Endothelial cell (in vitro differentiated cells): ENCODE results near the gene CHAF1A. TPM values are rescaled to one million over a fixed set of nuclear protein-coding genes. Genes with fewer than 3 reads are reported as not detected.

Experiments
- DNase-seq: peaks from one replicate; pipeline ENCODE4 v3.0.0; 2021; ENCODE audit warnings: low spot score
- H3K27ac Mint-ChIP-seq: one replicate; pipeline ENCODE4 v1.8.0; 2021; ENCODE audit warnings: mixed read lengths, inconsistent platforms; ENCODE audit not compliant: unreplicated experiment
- H3K27me3 Mint-ChIP-seq: one replicate; pipeline ENCODE4 v1.8.0; 2021; ENCODE audit warnings: mild to moderate bottlenecking, moderate library complexity, mixed read lengths, inconsistent platforms; ENCODE audit not compliant: unreplicated experiment
- H3K36me3 Mint-ChIP-seq: one replicate; pipeline ENCODE4 v1.8.0; 2021; ENCODE audit warnings: mild to moderate bottlenecking, low read depth, mixed read lengths, inconsistent platforms; ENCODE audit not compliant: unreplicated experiment
- H3K4me1 Mint-ChIP-seq: one replicate; pipeline ENCODE4 v1.8.0; 2021; ENCODE audit warnings: mild to moderate bottlenecking, mixed read lengths, inconsistent platforms; ENCODE audit not compliant: unreplicated experiment
- H3K4me3 Mint-ChIP-seq: one replicate; pipeline ENCODE4 v1.8.0; 2021; ENCODE audit warnings: mild to moderate bottlenecking, mixed read lengths, inconsistent platforms; ENCODE audit not compliant: unreplicated experiment
- H3K9me3 Mint-ChIP-seq: one replicate; pipeline ENCODE4 v1.8.0; 2021; ENCODE audit warnings: mixed read lengths, inconsistent platforms; ENCODE audit not compliant: unreplicated experiment
- total RNA-seq: library from RNA; stranded (reverse); fragmentation: NEBNext Ultra II Directional; extraction: Animal tissue kit (Norgen Biotek cat#: 25700); gene quantifications from one replicate; pipeline ENCODE4 v1.2.1, GENCODE V29; 2021; ENCODE audit not compliant: unreplicated experiment
- TF ChIP-seq, protein P1 (sequence below): fragments of 200-600 bp; sonication (generic); IDR thresholded peaks from one replicate; pipeline ENCODE4 v1.5.0; 2021; ENCODE audit warnings: antibody characterized with exemption; ENCODE audit not compliant: unreplicated experiment

The CHAF1A gene
- total RNA-seq, 1 donor from 2014 or later: 29.8 TPM

DNA sequence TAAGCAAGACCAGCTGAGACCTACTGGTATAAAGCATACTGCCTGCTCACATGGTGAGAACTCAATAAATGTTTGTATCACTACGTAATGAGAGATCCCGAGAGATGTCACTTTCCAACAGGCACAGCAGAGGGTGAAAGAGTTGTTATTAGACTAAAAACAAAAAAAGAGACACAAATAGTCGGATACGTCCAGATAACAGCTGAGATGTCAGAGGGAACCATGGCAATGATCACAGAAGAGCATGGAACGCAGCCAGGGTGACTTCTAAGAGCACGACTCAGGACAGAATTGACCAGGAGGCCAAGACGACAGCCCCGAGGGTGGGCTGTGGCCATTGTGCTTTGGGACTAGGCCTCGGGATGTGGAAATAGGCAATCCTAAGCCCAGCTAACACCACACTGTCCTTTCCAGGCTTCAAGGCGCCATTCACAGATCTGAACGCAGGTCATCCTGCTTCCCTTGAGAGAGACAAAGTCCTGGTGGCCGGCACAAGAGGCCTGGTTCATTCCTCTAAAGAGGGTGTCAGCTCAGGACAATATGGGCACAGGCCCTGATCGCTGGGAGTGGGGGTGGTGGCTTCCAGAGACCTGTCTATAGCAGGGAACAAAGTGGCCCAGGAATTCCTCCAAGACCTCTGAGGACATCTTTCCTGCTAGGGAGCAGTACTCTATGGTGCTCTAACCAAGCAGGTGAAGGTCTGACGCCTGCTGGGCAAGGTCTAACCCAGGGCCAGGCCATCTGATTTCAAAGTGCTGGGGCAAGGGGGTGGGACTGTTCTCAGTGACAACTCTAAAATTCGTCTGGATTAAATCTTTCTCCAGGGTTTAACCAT, 5.3 kb upstream of the CHAF1A start:
- H3K27me3 Mint-ChIP-seq: peaks cover 10% of the 10 kb centered on the region
- H3K27ac Mint-ChIP-seq: no peak overlapping the region
- peaks cover 4% of the 10 kb centered on the region for H3K36me3 Mint-ChIP-seq
- H3K4me3 Mint-ChIP-seq: no peak overlapping the region
- no peak for DNase-seq
- peaks cover 46% of the 10 kb centered on the region for H3K4me1 Mint-ChIP-seq
- H3K9me3 Mint-ChIP-seq: no peaks in the 10 kb centered on the region
- TF ChIP-seq, protein P1, sequence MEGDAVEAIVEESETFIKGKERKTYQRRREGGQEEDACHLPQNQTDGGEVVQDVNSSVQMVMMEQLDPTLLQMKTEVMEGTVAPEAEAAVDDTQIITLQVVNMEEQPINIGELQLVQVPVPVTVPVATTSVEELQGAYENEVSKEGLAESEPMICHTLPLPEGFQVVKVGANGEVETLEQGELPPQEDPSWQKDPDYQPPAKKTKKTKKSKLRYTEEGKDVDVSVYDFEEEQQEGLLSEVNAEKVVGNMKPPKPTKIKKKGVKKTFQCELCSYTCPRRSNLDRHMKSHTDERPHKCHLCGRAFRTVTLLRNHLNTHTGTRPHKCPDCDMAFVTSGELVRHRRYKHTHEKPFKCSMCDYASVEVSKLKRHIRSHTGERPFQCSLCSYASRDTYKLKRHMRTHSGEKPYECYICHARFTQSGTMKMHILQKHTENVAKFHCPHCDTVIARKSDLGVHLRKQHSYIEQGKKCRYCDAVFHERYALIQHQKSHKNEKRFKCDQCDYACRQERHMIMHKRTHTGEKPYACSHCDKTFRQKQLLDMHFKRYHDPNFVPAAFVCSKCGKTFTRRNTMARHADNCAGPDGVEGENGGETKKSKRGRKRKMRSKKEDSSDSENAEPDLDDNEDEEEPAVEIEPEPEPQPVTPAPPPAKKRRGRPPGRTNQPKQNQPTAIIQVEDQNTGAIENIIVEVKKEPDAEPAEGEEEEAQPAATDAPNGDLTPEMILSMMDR: no peak

DNA sequence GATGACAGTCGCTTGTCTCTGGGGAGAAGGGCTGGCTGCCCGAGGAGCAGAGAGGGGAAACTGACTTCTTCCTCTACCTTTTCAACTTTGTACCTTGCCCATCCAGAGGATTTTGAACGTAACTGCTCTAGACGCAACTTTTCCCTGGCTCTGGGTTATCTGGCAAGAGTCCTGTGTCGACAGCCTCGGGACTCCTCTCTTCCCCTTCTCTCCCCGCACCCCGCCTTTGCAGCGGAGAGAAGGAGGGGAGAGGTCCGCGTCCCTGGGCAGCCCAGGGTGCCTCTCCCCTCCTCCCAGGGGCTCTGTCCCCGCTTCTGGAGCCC, 2.7 kb upstream of the CHAF1A start:
- Mint-ChIP-seq H3K36me3 (no peaks in the 10 kb centered on the region), H3K27ac (peak overlapping the region; percentile 84), H3K4me1 (peaks cover 39% of the 10 kb centered on the region), H3K4me3 (peak overlapping the region; percentile 94), H3K27me3 (peaks cover 10% of the 10 kb centered on the region), H3K9me3 (no peaks in the 10 kb centered on the region)
- TF ChIP-seq, protein P1: no peak
- no peak for DNase-seq

DNA sequence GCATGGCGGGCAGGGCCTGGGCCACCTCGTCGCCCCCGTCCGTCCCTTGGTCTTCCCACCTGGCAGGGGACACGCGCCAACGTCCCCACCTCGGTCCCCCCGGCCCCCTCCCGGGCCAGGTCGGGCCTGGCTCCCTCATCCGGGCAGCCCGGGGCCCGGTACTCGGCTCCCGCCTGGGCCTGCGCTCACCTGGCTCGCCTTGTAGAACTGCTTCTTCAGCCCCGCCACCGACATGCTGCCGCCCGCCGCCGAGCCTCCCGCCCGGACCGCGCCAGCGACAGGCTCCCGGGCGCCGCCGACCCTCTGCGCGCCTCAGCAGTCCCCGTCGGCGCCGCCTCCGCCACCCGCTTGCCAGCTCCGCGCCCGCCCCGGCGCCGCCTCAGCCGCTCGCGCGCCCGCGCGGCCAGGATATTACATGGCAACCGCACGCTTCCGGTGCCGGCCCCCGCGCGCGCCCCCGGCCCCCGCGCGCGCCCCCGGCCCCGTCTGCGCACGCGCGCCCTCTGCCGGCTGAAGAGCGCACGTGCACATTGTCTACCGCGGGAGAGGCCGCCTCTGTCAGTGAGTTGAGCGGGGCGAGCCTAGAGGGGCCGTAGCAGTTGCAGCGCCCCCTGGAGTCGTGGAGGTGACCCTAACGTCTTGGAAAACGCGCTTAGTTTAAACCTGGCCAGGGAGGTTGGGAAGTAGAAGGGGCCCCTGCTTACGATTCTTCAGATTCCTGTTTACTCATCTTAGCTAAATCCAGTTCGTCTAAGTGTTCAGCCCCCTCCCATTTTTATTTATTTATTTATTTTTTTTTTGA, 2.1 kb upstream of the CHAF1A start, which contains the start of gene SH3GL1:
SH3GL1 (minus strand) TSS at position 413 of the 802 bp plus-strand sequence; CDS start at position 234, 179 bp downstream.
- Mint-ChIP-seq H3K36me3 (no peaks in the 10 kb centered on the region), H3K9me3 (no peaks in the 10 kb centered on the region), H3K27me3 (peaks cover 10% of the 10 kb centered on the region), H3K27ac (peak within 1 kb of the TSS; percentile 95), H3K4me1 (peaks cover 34% of the 10 kb centered on the region), H3K4me3 (peak within 1 kb of the TSS; percentile 94)
- DNase-seq: peak; percentile 95
- TF ChIP-seq, protein P1: peak; percentile 91

DNA sequence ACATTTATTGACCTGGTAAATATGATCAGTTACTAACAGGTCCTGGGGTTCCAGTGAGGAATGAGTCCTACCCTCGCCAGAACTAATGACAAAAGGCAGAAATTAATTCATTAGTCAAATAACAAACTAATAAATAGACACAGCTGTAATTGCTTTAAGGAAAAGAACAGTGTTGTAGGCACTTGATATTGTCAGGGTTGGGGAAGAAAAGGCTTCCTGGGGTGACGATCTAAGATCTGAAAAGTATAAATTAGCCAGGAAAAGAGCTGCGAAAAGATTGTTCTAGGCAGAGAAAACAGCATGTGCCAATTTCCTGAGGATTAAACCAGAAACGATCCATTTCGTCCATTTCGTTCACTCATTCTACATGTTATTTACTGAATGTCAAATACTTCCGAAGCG, 670 bp upstream of the CHAF1A start:
- H3K27me3 Mint-ChIP-seq: peaks cover 10% of the 10 kb centered on the region
- peaks cover 34% of the 10 kb centered on the region for H3K4me1 Mint-ChIP-seq
- H3K4me3 Mint-ChIP-seq: peak overlapping the region; percentile 90
- peak overlapping the region; percentile 95 for H3K27ac Mint-ChIP-seq
- TF ChIP-seq, protein P1: peak; percentile 19
- H3K36me3 Mint-ChIP-seq: no peaks in the 10 kb centered on the region
- no peak for DNase-seq
- no peaks in the 10 kb centered on the region for H3K9me3 Mint-ChIP-seq
